Activated CD8-positive, alpha-beta memory T cell treated with anti-CD3 and anti-CD28 coated beads, Interleukin-2, amount 10 ng/mL, durations not matched to agents 7 days and 5 days (primary cell): ENCODE measurements around the gene SUMO4. TPM values are rescaled to one million over a fixed set of nuclear protein-coding genes. Genes with fewer than 3 reads are reported as not detected.

Experiments used
- ATAC-seq: fragments of 150-1000 bp; cut with Tn5 transposase; one replicate; pipeline ENCODE4 v1.10.0; 2021; ENCODE audit warnings: moderate library complexity
- CTCF ChIA-PET: fragments of 350-600 bp; sonication (Branson Sonifier 250); formaldehyde crosslinking; loops from one replicate; lab custom pipeline; 2021; ENCODE audit warnings: antibody characterized with exemption; lab: Charles Lee
- DNase-seq: peaks from one replicate; pipeline ENCODE4 v3.0.0-alpha.2; 2020
- H3K27ac Mint-ChIP-seq: one replicate; pipeline ENCODE4 v1.8.0; 2021; ENCODE audit warnings: mild to moderate bottlenecking, mixed read lengths
- H3K27me3 Mint-ChIP-seq: one replicate; pipeline ENCODE4 v1.8.0; 2021; ENCODE audit warnings: mixed read lengths
- H3K36me3 Mint-ChIP-seq: one replicate; pipeline ENCODE4 v1.8.0; 2021; ENCODE audit warnings: mild to moderate bottlenecking, mixed read lengths
- H3K4me1 Mint-ChIP-seq: one replicate; pipeline ENCODE4 v1.8.0; 2021; ENCODE audit warnings: mixed read lengths
- H3K4me3 Mint-ChIP-seq: one replicate; pipeline ENCODE4 v1.8.0; 2021; ENCODE audit warnings: mild to moderate bottlenecking, moderate library complexity, mixed read lengths
- H3K9me3 Mint-ChIP-seq: one replicate; pipeline ENCODE4 v1.8.0; 2022; ENCODE audit warnings: low read depth, mixed read lengths
- total RNA-seq, 2 experiments: library from RNA; stranded (reverse); gene quantifications; one replicate each; pipeline ENCODE4 v1.2.3, GENCODE V29; 2021

SUMO4 gene
- total RNA-seq, 2 experiments from 2014 or later = 7.4 to 10.6 TPM

- ATAC-seq = no peak
- no peak overlapping the region for H3K27ac Mint-ChIP-seq
- no peaks in the 10 kb centered on the region for H3K36me3 Mint-ChIP-seq
- DNase-seq = no peak
- H3K9me3 Mint-ChIP-seq = no peaks in the 10 kb centered on the region
- CTCF ChIA-PET = interaction anchor here (0.7 to 9.5 kb wide), 2 partner anchors 347 to 401 kb away, joined by 3 to 172 read pairs; no protein-coding TSS in a partner anchor
- H3K27me3 Mint-ChIP-seq = no peaks in the 10 kb centered on the region
- peaks cover 15% of the 10 kb centered on the region for H3K4me1 Mint-ChIP-seq
- H3K4me3 Mint-ChIP-seq = no peak overlapping the region
Observed at GRCh38 chr6:149428606-149429005, 28.5 kb downstream of the SUMO4 start.

GRCh38 chr6:149429427-149430360 is 29.6 kb downstream of the SUMO4 start:
- Mint-ChIP-seq H3K27me3 (no peaks in the 10 kb centered on the region), H3K4me3 (no peak overlapping the region), H3K9me3 (no peaks in the 10 kb centered on the region), H3K4me1 (peaks cover 10% of the 10 kb centered on the region), H3K27ac (no peak overlapping the region), H3K36me3 (no peaks in the 10 kb centered on the region)
- no peak for ATAC-seq
- DNase-seq = no peak
- CTCF ChIA-PET = interaction anchor here (0.7 to 9.5 kb wide), 6 partner anchors 95 to 402 kb away, joined by 3 to 172 read pairs (median 4); no protein-coding TSS in a partner anchor

GRCh38 chr6:149431905-149432775 is 32.1 kb downstream of the SUMO4 start:
- CTCF ChIA-PET = interaction anchor here (0.6 to 9.5 kb wide), 77 partner anchors 8 to 872 kb away, joined by 3 to 172 read pairs (median 5); no protein-coding TSS in a partner anchor
- ATAC-seq (peak; percentile 98), DNase-seq (peak; percentile 95)
- Mint-ChIP-seq H3K4me3 (peak overlapping the region; percentile 28), H3K36me3 (no peaks in the 10 kb centered on the region), H3K27me3 (no peaks in the 10 kb centered on the region), H3K27ac (peak overlapping the region; percentile 76), H3K9me3 (no peaks in the 10 kb centered on the region), H3K4me1 (peaks cover 14% of the 10 kb centered on the region)

GRCh38 chr6:149433405-149433804 is 33.3 kb downstream of the SUMO4 start:
- H3K27ac Mint-ChIP-seq = no peak overlapping the region
- CTCF ChIA-PET = interaction anchor here (0.6 to 9.5 kb wide), 8 partner anchors 13 to 405 kb away, joined by 3 to 172 read pairs (median 30); no protein-coding TSS in a partner anchor
- peaks cover 2% of the 10 kb centered on the region for H3K36me3 Mint-ChIP-seq
- no peaks in the 10 kb centered on the region for H3K9me3 Mint-ChIP-seq
- H3K4me3 Mint-ChIP-seq = no peak overlapping the region
- peaks cover 25% of the 10 kb centered on the region for H3K4me1 Mint-ChIP-seq
- no peak for DNase-seq
- ATAC-seq = no peak
- no peaks in the 10 kb centered on the region for H3K27me3 Mint-ChIP-seq

- H3K36me3 Mint-ChIP-seq = peaks cover 2% of the 10 kb centered on the region
- no peaks in the 10 kb centered on the region for H3K9me3 Mint-ChIP-seq
- no peaks in the 10 kb centered on the region for H3K27me3 Mint-ChIP-seq
- H3K4me3 Mint-ChIP-seq = no peak overlapping the region
- ATAC-seq = no peak
- CTCF ChIA-PET = interaction anchor here (2.3 to 9.5 kb wide), 6 partner anchors 12 to 406 kb away, joined by 9 to 172 read pairs (median 41); no protein-coding TSS in a partner anchor
- DNase-seq = no peak
- peaks cover 27% of the 10 kb centered on the region for H3K4me1 Mint-ChIP-seq
- no peak overlapping the region for H3K27ac Mint-ChIP-seq
Observed at GRCh38 chr6:149433881-149434280, 33.8 kb downstream of the SUMO4 start.

GRCh38 chr6:149435919-149436586 is 36.0 kb downstream of the SUMO4 start:
- no peaks in the 10 kb centered on the region for H3K9me3 Mint-ChIP-seq
- no peaks in the 10 kb centered on the region for H3K27me3 Mint-ChIP-seq
- ATAC-seq (no peak), DNase-seq (no peak)
- peaks cover 30% of the 10 kb centered on the region for H3K4me1 Mint-ChIP-seq
- CTCF ChIA-PET = interaction anchor here (0.8 to 9.5 kb wide), 4 partner anchors 81 to 408 kb away, joined by 4 to 172 read pairs (median 5); no protein-coding TSS in a partner anchor
- no peak overlapping the region for H3K27ac Mint-ChIP-seq
- H3K36me3 Mint-ChIP-seq = peaks cover 2% of the 10 kb centered on the region
- H3K4me3 Mint-ChIP-seq = no peak overlapping the region

- CTCF ChIA-PET = interaction anchor here (0.8 to 9.5 kb wide), 3 partner anchors 81 to 409 kb away, joined by 4 to 172 read pairs (median 5); no protein-coding TSS in a partner anchor
- no peaks in the 10 kb centered on the region for H3K27me3 Mint-ChIP-seq
Observed at GRCh38 chr6:149436647-149437046, 36.6 kb downstream of the SUMO4 start.

GRCh38 chr6:149437212-149437611 is 37.1 kb downstream of the SUMO4 start:
- no peak overlapping the region for H3K27ac Mint-ChIP-seq
- CTCF ChIA-PET = interaction anchor here (0.8 to 9.5 kb wide), 2 partner anchors 80 to 409 kb away, joined by 5 to 172 read pairs; no protein-coding TSS in a partner anchor
- no peak overlapping the region for H3K4me3 Mint-ChIP-seq
- H3K9me3 Mint-ChIP-seq = no peaks in the 10 kb centered on the region
- peaks cover 25% of the 10 kb centered on the region for H3K4me1 Mint-ChIP-seq
- no peak for DNase-seq
- no peaks in the 10 kb centered on the region for H3K27me3 Mint-ChIP-seq
- peaks cover 2% of the 10 kb centered on the region for H3K36me3 Mint-ChIP-seq
- ATAC-seq = no peak

More at GRCh38 chr6:149436647-149437046, 36.6 kb downstream of the SUMO4 start:
- Mint-ChIP-seq H3K4me1 (peaks cover 30% of the 10 kb centered on the region), H3K4me3 (no peak overlapping the region), H3K9me3 (no peaks in the 10 kb centered on the region), H3K36me3 (peaks cover 2% of the 10 kb centered on the region), H3K27ac (no peak overlapping the region)
- DNase-seq = no peak
- no peak for ATAC-seq

- CTCF ChIA-PET = interaction anchor here (1.0 to 1.6 kb wide), 2 partner anchors 78 to 408 kb away, joined by 3 read pairs; no protein-coding TSS in a partner anchor
- no peaks in the 10 kb centered on the region for H3K27me3 Mint-ChIP-seq
- H3K27ac Mint-ChIP-seq = no peak overlapping the region
- no peak overlapping the region for H3K4me3 Mint-ChIP-seq
- ATAC-seq = no peak
- H3K36me3 Mint-ChIP-seq = peaks cover 2% of the 10 kb centered on the region
- no peak for DNase-seq
- H3K4me1 Mint-ChIP-seq = peaks cover 29% of the 10 kb centered on the region
- no peaks in the 10 kb centered on the region for H3K9me3 Mint-ChIP-seq
Observed at GRCh38 chr6:149438855-149439254, 38.8 kb downstream of the SUMO4 start.

- H3K27me3 Mint-ChIP-seq = no peaks in the 10 kb centered on the region
- H3K27ac Mint-ChIP-seq = no peak overlapping the region
- no peak overlapping the region for H3K4me3 Mint-ChIP-seq
- H3K9me3 Mint-ChIP-seq = no peaks in the 10 kb centered on the region
- ATAC-seq (no peak), DNase-seq (no peak)
- peaks cover 5% of the 10 kb centered on the region for H3K36me3 Mint-ChIP-seq
- H3K4me1 Mint-ChIP-seq = peaks cover 35% of the 10 kb centered on the region
- CTCF ChIA-PET = interaction anchor here (1.4 to 1.6 kb wide), 2 partner anchors 8 to 409 kb away, joined by 3 to 4 read pairs; no protein-coding TSS in a partner anchor
Observed at GRCh38 chr6:149439626-149440025, 39.6 kb downstream of the SUMO4 start.

GRCh38 chr6:149440735-149441671 is 40.9 kb downstream of the SUMO4 start:
- CTCF ChIA-PET = interaction anchor here (0.5 to 1.4 kb wide), 3 partner anchors 9 to 415 kb away, joined by 3 to 4 read pairs (median 3); no protein-coding TSS in a partner anchor

More at GRCh38 chr6:149440735-149441671, 40.9 kb downstream of the SUMO4 start:
- Mint-ChIP-seq H3K9me3 (no peaks in the 10 kb centered on the region), H3K4me1 (peaks cover 46% of the 10 kb centered on the region), H3K4me3 (no peak overlapping the region), H3K36me3 (peaks cover 6% of the 10 kb centered on the region), H3K27ac (no peak overlapping the region), H3K27me3 (no peaks in the 10 kb centered on the region)
- ATAC-seq = no peak
- DNase-seq = no peak
